HL-60 (cell line): ENCODE results near the gene RCOR3.

ENCODE experiments used
- DNase-seq, 2 experiments: peaks; one replicate each; pipeline ENCODE4 v3.0.0-alpha.2; 2010 to 2020; ENCODE audit warnings: low read depth in 1 of 2, low spot score in 1 of 2
- H3K27ac ChIP-seq: fragments of 250-450 bp; sonication (Bioruptor Pico); replicated peaks from 2 replicates; pipeline ENCODE4 v1.5.1; 2020; ENCODE audit warnings: mild to moderate bottlenecking, moderate library complexity
- H3K27me3 ChIP-seq: fragments of 250-450 bp; sonication (Bioruptor Pico); 2 replicates; pipeline ENCODE4 v1.5.1; 2021; ENCODE audit warnings: mild to moderate bottlenecking, moderate library complexity; ENCODE audit not compliant: insufficient read depth, poor library complexity, severe bottlenecking
- H3K4me3 ChIP-seq: replicated peaks from 2 replicates; pipeline ENCODE4 v1.5.1; 2011; ENCODE audit warnings: mild to moderate bottlenecking, control low read depth, low read length; ENCODE audit not compliant: insufficient read depth
- GABPA ChIP-seq: IDR thresholded peaks from 2 replicates; pipeline ENCODE4 v1.6.1; 2012; ENCODE audit warnings: low read depth
- POLR2AphosphoS5 ChIP-seq: IDR thresholded peaks from 2 replicates; pipeline ENCODE4 v1.6.1; 2012; ENCODE audit warnings: low read depth
- REST ChIP-seq: IDR thresholded peaks from 2 replicates; pipeline ENCODE4 v1.6.1; 2012; ENCODE audit warnings: low read depth; ENCODE audit not compliant: insufficient replicate concordance
- SPI1 ChIP-seq: IDR thresholded peaks from 2 replicates; pipeline ENCODE4 v1.6.1; 2012; ENCODE audit warnings: low read depth, mild to moderate bottlenecking, borderline replicate concordance
- TF ChIP-seq, protein P1 (sequence below): IDR thresholded peaks from one replicate; pipeline ENCODE4 v1.5.1; 2011; ENCODE audit warnings: low read length, control low read depth, inconsistent platforms; ENCODE audit not compliant: insufficient read depth

Gene RCOR3

DNA sequence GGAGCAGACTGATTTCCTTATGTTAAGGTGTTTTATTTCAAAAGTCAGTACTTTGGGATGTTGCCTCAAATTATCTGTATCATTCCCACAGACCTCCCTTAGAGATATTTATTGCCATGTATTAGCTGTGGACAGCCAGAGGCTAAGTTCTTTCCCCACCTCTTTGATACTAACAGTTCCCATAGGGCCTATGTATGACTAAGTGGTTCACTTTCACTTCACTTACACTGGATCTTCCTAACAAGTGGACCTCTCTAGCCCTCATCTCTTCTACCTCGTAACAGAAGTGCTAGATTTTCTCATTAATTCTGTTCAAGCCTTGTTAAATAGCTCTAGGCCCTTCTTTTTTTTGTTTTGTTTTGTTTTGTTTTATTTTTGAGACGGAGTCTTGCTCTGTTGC is 73.7 kb downstream of the RCOR3 start:
- TF ChIP-seq POLR2AphosphoS5 (no peak), REST (no peak), GABPA (no peak), SPI1 (no peak)
- TF ChIP-seq, protein P1, sequence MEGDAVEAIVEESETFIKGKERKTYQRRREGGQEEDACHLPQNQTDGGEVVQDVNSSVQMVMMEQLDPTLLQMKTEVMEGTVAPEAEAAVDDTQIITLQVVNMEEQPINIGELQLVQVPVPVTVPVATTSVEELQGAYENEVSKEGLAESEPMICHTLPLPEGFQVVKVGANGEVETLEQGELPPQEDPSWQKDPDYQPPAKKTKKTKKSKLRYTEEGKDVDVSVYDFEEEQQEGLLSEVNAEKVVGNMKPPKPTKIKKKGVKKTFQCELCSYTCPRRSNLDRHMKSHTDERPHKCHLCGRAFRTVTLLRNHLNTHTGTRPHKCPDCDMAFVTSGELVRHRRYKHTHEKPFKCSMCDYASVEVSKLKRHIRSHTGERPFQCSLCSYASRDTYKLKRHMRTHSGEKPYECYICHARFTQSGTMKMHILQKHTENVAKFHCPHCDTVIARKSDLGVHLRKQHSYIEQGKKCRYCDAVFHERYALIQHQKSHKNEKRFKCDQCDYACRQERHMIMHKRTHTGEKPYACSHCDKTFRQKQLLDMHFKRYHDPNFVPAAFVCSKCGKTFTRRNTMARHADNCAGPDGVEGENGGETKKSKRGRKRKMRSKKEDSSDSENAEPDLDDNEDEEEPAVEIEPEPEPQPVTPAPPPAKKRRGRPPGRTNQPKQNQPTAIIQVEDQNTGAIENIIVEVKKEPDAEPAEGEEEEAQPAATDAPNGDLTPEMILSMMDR = no peak

GRCh38 chr1:211333906-211334305 is 74.7 kb downstream of the RCOR3 start:
- no peak for DNase-seq

More for the DNA sequence above, 73.7 kb downstream of the RCOR3 start:
- H3K27ac ChIP-seq = no peak overlapping the region
- DNase-seq = no peak
- H3K4me3 ChIP-seq = no peak overlapping the region
- H3K27me3 ChIP-seq = peaks cover 7% of the 10 kb centered on the region

DNA sequence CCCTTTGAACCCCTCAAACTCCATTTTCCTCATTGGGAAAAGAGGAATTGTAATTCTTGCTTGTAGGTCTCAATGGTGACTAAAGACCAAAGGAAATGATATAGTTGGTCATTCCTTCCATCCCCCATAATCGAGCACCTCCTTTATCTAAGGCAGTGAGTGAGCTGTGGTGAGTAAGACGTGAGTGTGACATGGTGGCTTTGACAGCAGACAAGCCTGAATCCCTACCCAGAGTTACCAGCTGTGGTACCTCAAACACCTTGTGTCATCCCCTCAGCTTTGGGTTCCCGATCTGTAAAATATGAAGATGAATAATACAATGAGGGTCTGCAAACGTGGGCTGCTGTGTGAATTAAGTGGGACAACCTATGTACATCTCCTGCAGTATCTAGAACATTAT is 75.8 kb downstream of the RCOR3 start:
- H3K4me3 ChIP-seq = no peak overlapping the region
- H3K27ac ChIP-seq = no peak overlapping the region
- no peaks in the 10 kb centered on the region for H3K27me3 ChIP-seq
- no peak for DNase-seq
- TF ChIP-seq POLR2AphosphoS5 (no peak), SPI1 (no peak)
- TF ChIP-seq, protein P1 = no peak

More at GRCh38 chr1:211333906-211334305, 74.7 kb downstream of the RCOR3 start:
- TF ChIP-seq REST (no peak), POLR2AphosphoS5 (no peak), GABPA (no peak), SPI1 (no peak)
- TF ChIP-seq, protein P1 = no peak
- Histone ChIP-seq H3K27ac (no peak overlapping the region), H3K27me3 (no peaks in the 10 kb centered on the region), H3K4me3 (no peak overlapping the region)

GRCh38 chr1:211335522-211336157 is 76.5 kb downstream of the RCOR3 start:
- TF ChIP-seq GABPA = no peak
- TF ChIP-seq SPI1 = no peak
- TF ChIP-seq REST = no peak
- TF ChIP-seq, protein P1 = no peak
- TF ChIP-seq POLR2AphosphoS5 = no peak
- H3K27me3 ChIP-seq = no peaks in the 10 kb centered on the region
- DNase-seq = no peak
- H3K27ac ChIP-seq = no peak overlapping the region
- H3K4me3 ChIP-seq = no peak overlapping the region
